ENCODE results near the gene TTC39B. TPM values are rescaled to one million over a fixed set of nuclear protein-coding genes. Genes with fewer than 3 reads are reported as not detected.
A peak's percentile ranks its signal among the peaks of the same experiment; 100 is the strongest.

TTC39B gene
- total RNA-seq, 2 donors from 2014 or later: 53.5 to 69.5 TPM

DNA sequence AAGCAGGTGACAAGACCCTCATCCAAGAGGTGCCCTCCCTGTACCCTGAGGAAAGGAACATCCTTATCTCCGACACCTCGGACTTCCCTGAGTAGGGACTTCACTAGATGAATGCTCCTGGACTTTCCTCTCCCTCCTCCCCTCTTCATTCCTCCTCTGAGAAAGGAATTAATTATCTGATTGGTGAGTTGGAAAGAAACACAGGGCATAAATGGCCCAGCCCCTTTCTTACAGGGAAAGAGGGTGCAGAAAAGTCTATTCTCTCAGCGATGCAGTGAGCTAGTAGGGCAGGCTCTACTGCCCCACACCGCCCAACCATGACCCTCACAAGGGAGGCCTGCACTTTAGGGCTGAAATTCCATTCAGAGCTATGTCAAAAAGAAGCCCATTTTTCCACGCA lies 87.5 kb downstream of the TTC39B start:
- TF ChIP-seq, protein P1, sequence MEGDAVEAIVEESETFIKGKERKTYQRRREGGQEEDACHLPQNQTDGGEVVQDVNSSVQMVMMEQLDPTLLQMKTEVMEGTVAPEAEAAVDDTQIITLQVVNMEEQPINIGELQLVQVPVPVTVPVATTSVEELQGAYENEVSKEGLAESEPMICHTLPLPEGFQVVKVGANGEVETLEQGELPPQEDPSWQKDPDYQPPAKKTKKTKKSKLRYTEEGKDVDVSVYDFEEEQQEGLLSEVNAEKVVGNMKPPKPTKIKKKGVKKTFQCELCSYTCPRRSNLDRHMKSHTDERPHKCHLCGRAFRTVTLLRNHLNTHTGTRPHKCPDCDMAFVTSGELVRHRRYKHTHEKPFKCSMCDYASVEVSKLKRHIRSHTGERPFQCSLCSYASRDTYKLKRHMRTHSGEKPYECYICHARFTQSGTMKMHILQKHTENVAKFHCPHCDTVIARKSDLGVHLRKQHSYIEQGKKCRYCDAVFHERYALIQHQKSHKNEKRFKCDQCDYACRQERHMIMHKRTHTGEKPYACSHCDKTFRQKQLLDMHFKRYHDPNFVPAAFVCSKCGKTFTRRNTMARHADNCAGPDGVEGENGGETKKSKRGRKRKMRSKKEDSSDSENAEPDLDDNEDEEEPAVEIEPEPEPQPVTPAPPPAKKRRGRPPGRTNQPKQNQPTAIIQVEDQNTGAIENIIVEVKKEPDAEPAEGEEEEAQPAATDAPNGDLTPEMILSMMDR (conservative IDR thresholded peaks at IDR 0.05): no peak
- H3K9me3 Mint-ChIP-seq: no peaks in the 10 kb centered on the region

DNA sequence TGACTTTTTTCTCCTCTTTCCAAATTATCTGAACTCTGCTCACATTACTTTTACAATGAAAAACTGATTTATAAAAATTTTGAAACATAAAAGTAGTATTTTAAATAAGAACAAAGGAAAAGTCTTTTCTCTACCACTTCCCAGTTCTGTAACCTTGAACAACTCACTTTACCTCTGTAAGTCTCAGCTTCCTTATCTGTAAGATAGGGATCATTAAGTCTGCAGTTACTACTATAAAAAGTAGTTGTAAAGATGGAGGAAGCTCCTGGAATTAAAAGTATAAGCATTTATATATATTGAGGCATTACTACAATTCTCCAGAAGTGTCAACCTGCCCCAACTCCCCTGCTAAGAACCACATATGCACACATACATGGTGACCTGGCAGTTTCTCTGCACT lies 88.0 kb downstream of the TTC39B start:
- no peak overlapping the region for H3K4me3 Mint-ChIP-seq
- no peaks in the 10 kb centered on the region for H3K27me3 Mint-ChIP-seq (ENCODE audit: insufficient read depth)
- H3K36me3 ChIP-seq (ENCODE audit: control insufficient read depth, insufficient read depth, low read length): peaks cover 29% of the 10 kb centered on the region
- H3K9ac ChIP-seq (ENCODE audit: extremely low read depth, low read length, poor library complexity, severe bottlenecking): no peak overlapping the region
- H3K9me3 Mint-ChIP-seq: no peaks in the 10 kb centered on the region
- H3K27me3 ChIP-seq (ENCODE audit: control insufficient read depth, insufficient read depth, low read length, poor library complexity, severe bottlenecking): no peaks in the 10 kb centered on the region
- peaks cover 58% of the 10 kb centered on the region for H3K36me3 Mint-ChIP-seq (ENCODE audit: low read depth)
- H3K9me3 ChIP-seq (ENCODE audit: control insufficient read depth, low read length): peaks cover 5% of the 10 kb centered on the region
- H3K4me3 ChIP-seq (ENCODE audit: low read length): no peak overlapping the region
- peaks cover 8% of the 10 kb centered on the region for H3K4me1 Mint-ChIP-seq
- TF ChIP-seq, protein P1 (conservative IDR thresholded peaks at IDR 0.05): no peak
- peaks cover 5% of the 10 kb centered on the region for H3K4me1 ChIP-seq (ENCODE audit: control insufficient read depth, insufficient read depth, low read length)
- no peak overlapping the region for H3K27ac ChIP-seq (ENCODE audit: low read depth, low read length)
- no peak for DNase-seq
- no peak overlapping the region for H3K27ac Mint-ChIP-seq

More for the DNA sequence above, 87.5 kb downstream of the TTC39B start:
- WGBS, 2 experiments (ENCODE audit: insufficient coverage in 1 of 2, insufficient read length in 1 of 2): 96 to 100% methylated on average over 2 to 5 of the region's 5 CpGs
- H3K9ac ChIP-seq (ENCODE audit: extremely low read depth, low read length, poor library complexity, severe bottlenecking): no peak overlapping the region
- Mint-ChIP-seq H3K27ac (peak overlapping the region; percentile 32), H3K36me3 (ENCODE audit: low read depth) (peaks cover 61% of the 10 kb centered on the region), H3K27me3 (ENCODE audit: insufficient read depth) (no peaks in the 10 kb centered on the region), H3K4me1 (peaks cover 8% of the 10 kb centered on the region), H3K4me3 (no peak overlapping the region)
- H3K4me3 ChIP-seq (ENCODE audit: low read length): no peak overlapping the region
- no peaks in the 10 kb centered on the region for H3K9me3 ChIP-seq (ENCODE audit: control insufficient read depth, low read length)
- no peak overlapping the region for H3K27ac ChIP-seq (ENCODE audit: low read depth, low read length)
- peaks cover 5% of the 10 kb centered on the region for H3K4me1 ChIP-seq (ENCODE audit: control insufficient read depth, insufficient read depth, low read length)
- no peak for DNase-seq
- H3K36me3 ChIP-seq (ENCODE audit: control insufficient read depth, insufficient read depth, low read length): peaks cover 28% of the 10 kb centered on the region
- no peaks in the 10 kb centered on the region for H3K27me3 ChIP-seq (ENCODE audit: control insufficient read depth, insufficient read depth, low read length, poor library complexity, severe bottlenecking)

DNA sequence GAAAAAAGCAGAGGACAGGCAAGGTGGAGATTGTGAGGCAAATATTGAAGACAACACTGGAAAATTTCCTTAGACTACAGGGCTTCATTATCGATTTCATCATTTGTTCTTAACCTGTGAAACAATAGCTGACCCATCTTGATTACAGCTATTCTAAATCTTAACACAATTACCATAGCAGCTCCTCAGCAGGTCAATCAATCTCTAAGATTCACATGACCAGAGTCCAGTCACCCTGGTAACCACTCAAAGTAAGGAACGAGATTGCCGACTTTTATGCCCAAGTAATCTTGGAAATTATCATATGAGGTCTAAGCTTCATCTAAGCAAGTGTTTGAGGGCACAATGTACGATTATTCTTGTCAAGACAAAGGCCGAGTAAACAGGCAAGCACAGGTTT lies 93.8 kb downstream of the TTC39B start:
- H3K36me3 Mint-ChIP-seq (ENCODE audit: low read depth): peaks cover 53% of the 10 kb centered on the region
- H3K9ac ChIP-seq (ENCODE audit: extremely low read depth, low read length, poor library complexity, severe bottlenecking): no peak overlapping the region
- H3K27ac Mint-ChIP-seq: peak overlapping the region; percentile 56
- peaks cover 17% of the 10 kb centered on the region for H3K9me3 ChIP-seq (ENCODE audit: control insufficient read depth, low read length)
- DNase-seq: no peak
- peaks cover 3% of the 10 kb centered on the region for H3K9me3 Mint-ChIP-seq
- no peaks in the 10 kb centered on the region for H3K27me3 Mint-ChIP-seq (ENCODE audit: insufficient read depth)
- H3K27me3 ChIP-seq (ENCODE audit: control insufficient read depth, insufficient read depth, low read length, poor library complexity, severe bottlenecking): no peaks in the 10 kb centered on the region
- WGBS, 2 experiments (ENCODE audit: insufficient coverage in 1 of 2, insufficient read length in 1 of 2): 81 to 89% methylated on average over 3 to 5 of the region's 5 CpGs
- peaks cover 47% of the 10 kb centered on the region for H3K36me3 ChIP-seq (ENCODE audit: control insufficient read depth, insufficient read depth, low read length)
- TF ChIP-seq, protein P1 (conservative IDR thresholded peaks at IDR 0.05): no peak
- H3K4me1 Mint-ChIP-seq: peaks cover 23% of the 10 kb centered on the region
- no peak overlapping the region for H3K27ac ChIP-seq (ENCODE audit: low read depth, low read length)
- no peak overlapping the region for H3K4me3 ChIP-seq (ENCODE audit: low read length)
- no peak overlapping the region for H3K4me3 Mint-ChIP-seq
- H3K4me1 ChIP-seq (ENCODE audit: control insufficient read depth, insufficient read depth, low read length): peaks cover 10% of the 10 kb centered on the region

Data from endodermal cell (in vitro differentiated cells).